ENCODE data around the gene TSPAN18.

TSPAN18 gene

DNA sequence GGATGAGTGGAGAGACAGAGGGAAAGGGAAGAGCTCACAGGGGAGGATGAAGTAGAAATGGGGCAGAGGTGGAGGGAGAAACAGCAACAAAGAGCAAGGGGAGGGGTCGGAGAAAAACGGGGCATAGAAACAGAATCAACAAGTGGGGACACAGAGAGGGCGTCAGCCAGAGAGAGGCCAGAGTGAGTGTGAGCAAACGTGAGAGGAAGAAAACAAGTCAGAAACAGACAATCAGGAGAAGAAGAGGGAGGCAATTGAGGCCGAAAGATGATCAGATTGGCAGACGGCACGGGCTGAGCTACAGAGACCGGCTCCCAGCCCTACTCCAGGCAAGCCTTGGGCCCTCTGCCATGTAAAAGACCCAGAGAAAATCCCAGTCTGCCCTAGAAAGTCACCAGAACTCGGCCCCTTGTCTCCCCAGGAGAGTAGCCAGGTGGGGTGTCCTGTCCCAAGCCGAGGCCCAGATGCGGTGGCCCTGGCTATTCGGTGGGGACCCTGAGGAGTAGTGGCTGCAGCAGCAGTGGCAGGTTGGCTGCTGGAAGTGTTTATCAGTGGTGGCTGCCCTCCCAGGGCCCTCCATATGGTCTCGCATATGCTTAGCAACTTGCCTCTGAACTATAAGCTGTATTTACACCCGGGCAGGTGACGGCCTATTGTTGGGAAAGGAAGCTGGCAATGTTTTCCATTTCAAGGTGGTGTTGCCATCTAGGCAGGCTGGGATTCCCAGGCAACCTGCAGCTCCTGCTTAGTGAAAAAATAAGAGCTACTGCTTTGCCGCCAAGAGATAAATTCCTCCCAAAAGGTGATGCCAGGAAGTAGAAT, 14.8 kb upstream of the TSPAN18 start:
- DNase-seq: no peak

DNA sequence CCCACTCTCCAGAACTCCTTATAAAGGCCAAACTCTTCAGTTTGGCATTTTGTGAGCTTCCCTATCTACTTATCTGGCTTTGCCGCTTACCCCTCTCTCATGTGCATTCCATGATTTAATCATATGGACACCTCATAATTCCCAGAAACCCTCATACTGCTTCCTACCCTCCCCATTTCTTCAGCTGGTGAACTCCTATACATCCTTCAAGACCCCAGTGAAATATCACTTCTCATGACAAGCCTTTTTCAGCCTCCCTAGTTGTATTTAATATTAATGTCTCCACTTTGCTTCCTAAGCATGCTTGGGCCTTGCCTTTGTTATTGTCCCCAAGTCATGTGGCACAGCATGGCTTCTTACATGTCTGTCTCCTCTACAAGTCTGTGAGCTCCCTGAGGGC, 13.7 kb upstream of the TSPAN18 start:
- no peak for DNase-seq

DNA sequence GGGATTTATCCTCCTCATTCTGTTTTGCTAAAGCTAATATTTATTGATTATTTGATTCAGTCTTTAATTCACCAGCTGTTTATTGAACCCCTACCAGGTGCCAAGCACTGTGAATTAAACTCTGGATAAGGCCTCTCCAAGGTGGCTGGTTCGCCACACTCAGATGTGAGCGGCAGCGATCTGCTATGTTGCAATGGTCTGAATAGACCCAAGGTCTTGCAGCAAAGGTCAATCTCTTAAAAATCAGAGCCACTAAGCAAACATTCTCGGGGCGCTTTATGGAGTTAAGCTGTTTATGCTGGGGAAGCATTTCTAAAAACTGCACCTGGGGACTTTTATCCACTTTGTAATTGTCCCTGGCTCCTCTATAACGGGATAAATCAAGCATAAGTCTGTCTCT, 10.5 kb upstream of the TSPAN18 start:
- DNase-seq: no peak

DNA sequence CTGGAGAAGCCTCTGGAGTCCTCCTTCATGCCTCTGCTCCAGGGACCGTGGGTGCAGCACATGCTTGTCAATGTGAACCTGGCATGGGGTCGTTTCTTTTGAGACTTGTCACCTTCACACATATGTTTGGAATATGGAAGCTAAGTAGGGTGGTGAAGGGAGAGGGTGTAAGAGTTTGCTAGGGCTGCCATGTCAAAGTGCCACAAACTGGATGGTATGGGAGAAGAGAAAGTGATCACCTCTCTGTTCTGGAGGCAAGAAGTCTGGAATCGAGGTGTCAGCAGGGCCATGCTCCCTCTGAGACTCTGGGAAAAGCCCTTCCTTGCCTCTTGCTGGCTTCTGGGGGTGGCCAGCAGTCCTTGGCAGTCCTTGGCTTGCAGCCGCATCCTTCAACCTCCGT, 8.7 kb upstream of the TSPAN18 start:
- DNase-seq: no peak

DNA sequence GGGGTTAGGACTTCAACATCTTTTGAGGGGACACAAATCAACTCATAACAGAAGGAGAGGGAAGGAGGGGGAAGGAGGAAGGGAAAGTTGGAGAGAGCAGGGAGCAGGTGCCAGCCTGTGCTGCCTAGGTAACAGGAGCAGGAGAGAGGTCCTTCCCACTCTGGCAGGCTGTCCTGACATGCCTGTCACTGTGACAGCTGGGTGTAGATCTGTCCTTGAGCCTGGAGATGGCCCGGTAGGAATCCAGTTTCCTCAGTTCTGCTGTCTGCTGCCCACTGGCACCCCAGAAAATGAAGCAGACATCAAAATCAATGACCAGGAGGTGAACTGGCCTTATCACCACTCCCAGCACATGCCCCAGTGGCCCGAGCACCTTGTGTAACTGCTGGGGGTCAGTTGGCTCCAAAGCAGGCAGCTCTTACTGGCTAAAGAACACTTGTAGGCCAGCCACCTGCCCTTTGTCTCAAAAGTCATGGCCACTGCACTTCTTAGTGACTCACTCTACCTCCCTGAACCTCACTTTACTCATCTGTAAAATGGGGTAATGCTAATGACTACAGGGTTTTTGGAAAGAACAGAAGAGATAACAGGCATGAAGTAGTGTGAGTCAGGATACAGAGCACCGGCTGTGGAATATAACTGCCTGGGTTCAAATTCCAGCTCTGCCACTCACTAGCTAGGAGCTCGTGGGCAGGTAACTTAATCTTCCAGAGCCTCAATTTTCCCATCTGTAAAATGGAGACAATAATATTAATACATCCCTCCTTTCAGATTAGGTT, 8.0 kb upstream of the TSPAN18 start:
- no peak for DNase-seq

DNA sequence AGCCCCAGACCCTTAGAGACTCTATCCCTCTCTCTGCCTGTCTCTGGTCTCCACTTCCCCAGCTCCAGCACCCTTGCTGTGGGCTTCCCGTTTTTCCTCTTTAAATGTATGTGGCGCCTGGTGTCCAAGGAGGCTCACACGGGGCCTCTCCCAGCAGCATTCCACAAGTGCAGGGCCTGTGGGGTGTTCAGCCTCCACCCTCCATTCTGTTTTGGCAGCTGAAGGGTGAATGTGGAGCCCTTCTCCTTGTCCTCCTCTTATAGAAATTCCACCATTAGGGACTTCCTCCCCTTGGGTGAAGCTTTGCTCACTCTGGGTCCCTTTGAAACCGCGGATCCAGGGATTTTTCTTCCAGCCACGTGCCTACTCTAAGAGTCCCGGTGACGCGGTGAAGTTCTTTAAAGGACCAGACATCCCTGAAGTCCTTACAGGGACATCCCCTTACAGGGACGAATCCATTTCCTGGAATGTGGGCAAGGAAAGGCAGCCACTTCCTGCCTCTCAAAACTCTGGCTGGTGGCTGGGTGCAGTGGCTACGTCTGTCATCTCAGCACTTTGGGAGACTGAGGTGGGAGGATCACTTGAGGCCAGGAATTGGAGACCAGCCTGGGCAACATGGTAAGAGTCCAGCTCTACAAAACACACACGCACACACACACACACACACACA, 1.6 kb upstream of the TSPAN18 start:
- DNase-seq: no peak

DNA sequence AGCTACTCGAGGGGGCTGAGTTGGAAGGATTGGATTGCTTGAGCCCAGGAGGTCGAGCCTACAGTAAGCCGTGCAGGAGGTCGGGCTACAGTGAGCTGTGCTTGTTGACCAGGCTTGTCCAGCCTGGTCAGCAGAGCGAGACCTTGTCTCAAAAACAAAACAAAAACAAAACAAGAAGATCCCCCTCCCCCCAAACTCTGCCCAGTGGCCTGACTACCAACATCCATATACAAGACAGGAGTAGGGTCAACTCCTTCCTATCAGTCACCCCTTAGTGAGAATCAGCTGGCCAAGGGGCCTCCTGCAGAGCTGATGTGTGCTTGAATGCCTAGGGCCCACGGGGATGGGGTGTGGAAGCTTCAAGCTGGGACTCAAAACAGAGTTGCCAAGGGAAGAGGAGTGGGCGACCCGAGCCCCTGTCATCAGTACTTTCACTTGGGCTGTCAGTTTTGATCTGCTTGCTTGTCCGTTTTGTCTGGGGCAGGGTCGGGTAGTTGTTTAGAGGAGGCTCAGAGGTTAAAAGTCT, 942 bp upstream of the TSPAN18 start:
- DNase-seq: no peak

DNA sequence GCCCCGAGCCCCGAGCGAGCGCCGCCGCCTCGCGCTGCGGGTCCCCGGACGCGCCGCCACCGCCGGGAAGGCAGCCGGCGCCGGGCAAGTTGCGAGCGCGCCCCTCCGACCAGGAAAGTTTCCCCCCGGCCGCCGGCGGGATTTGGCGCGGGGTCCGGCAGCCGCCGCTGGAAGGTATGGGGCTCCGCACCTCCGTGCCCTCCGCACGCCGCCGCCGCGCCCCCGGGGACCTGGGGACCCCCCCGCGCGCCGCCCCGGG, 281 bp downstream of the TSPAN18 start:
- DNase-seq: no peak

DNA sequence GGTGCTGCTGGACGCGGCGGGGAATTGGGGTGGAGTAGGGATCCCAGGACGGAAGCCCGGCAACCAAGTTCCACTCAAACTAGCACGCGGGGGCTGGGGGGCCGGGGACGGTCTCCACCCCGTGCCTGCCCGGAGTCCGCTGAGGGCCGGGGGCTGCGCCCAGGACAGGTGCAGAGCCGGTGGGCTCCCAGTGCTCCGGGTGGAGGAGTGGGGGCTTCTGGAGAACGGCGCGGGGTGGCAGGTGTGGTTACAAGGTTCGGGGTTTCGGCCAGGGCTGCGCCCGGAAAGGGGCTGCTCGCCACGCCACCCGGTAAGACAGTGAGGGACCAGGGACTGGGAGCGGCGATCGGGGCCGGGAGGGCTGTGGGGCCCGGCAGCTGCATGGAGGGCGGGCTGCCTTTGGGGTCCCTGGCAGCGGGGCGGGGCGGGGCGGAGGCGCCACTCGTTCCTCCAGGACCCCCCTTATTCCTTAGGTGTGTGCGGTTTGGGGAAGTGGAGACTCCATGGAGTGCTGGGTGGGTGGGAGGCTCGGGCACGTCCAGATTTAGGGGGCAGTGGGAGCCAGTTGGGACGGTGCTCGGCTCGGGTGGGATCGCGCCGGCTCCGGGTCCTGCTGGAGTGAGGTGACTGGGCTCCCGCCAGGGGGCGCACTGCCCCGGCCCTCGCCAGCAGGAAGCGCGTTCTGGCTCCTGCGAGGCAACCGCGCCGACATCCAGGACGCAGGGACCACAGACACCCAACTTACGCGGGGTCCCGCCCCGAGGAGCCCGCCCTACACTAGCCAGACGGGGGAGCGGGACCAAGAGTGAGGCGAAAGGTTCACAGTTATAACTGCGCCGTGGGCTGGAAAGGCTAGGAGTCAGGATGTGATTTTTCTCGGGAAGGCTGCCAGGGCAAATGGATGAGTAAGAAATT, 868 bp downstream of the TSPAN18 start:
- DNase-seq: peak; percentile 80

DNA sequence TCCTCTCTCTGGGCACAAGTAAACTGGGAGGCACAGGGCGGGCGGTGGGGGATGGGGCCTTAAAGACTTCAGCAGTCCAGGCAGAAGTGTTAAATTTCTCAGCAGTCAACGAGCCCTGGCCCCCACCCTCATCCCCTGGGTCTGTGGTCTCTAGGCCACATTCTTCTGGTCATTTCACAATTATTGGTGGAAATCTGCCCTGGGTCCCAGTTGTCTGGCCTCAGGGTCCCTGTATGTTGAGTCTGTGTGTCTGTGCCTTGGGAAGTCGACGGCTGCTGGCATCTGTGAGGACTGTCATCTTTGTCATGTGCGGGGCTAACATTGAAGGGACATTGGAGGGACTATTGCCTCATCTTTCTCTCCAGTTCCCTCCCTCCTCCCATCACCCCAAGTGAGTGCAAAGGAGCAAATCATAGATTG, 1.7 kb downstream of the TSPAN18 start:
- DNase-seq: no peak

DNA sequence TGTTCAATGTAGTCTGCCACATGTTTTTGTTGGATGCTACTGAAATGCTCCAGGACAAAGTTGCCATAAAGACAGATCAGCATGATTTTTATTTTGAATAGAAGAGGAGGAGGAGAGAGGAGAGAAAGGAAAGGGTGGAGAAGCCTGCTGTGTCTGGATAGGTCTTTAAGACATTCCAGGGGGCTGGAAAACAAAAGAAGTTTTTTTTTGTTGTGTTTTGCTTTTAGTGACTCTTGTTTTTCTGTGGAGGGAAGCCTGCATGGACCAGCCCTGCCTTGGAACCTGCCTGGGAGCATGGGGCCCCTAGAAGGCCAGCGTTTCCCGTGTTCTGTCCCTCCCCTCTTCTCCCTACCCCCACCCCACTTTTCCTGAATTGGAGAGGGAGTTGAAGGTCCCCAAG, 2.3 kb downstream of the TSPAN18 start:
- no peak for DNase-seq

DNA sequence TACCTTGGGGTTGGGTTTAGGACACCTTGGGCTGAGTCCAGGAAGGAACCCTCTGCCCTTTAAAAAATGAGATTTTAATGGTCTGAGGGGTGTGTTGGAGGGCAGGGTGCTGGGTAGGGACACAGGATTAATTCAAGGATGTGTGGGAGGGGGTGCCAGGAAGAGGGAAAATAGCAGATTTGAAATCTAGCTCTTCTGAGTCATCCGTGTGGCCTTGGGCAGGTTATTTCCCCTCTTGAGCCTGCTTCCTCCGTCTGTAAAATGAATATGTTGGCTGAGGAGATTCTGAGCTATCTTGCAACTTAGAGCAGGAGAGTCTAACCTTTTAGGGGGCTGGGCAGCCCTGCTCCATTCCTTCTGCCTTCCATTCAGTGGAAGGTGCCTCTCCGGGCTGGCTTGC, 3.0 kb downstream of the TSPAN18 start:
- DNase-seq: no peak

DNA sequence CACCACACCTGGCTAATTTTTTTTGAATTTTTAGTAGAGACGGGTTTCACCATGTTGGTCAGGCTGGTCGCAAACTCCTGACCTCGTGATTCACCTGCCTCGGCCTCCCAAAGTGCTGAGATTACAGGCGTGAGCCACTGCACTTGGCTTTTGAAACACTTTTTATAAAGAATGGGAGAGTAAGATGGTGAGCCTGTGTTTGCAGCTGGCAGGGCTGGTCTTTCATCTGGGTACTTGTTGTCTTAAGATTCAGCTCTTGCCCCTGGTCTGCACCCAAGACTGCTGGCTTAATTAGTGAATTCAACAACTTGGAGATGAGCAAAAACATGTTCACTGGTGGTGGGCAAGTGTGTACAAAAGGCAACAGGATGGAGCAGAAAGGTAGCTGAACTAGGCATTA, 4.0 kb downstream of the TSPAN18 start:
- DNase-seq: no peak

DNA sequence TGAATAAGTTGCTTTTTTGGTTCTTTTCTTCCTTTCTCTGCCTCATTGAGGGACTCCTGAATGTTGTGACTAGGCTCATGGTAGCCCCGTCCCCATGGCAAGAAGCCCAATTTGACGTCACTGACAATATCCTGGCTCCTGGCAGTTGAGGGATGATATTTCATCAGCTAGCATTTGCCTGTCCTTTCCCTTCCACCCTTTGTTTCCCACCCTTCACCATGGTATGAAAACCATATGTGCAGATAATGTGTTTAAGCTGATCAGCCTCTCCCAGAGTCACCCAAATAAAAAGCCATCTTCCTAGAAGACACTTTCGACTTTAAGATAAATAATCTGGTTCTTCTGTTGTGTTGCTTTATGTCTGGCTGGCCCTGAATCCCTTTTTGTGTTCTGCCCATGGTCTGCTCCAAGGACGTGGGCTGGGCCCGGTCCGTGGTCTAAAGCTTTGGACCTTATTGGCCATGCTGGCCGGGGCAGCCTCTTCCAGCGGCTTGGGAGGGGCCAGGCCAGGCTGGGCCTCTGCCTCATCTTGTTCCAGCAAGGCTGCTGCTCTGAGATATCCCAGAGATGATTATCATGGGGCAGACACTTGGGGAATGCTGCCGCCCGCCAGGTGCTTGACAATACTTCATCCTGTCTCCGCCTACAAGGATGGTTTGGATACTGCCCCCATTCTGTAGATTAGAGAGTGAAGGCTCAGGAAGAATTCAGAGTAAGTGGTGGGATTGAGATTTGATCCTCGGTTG, 5.1 kb downstream of the TSPAN18 start:
- no peak for DNase-seq

DNA sequence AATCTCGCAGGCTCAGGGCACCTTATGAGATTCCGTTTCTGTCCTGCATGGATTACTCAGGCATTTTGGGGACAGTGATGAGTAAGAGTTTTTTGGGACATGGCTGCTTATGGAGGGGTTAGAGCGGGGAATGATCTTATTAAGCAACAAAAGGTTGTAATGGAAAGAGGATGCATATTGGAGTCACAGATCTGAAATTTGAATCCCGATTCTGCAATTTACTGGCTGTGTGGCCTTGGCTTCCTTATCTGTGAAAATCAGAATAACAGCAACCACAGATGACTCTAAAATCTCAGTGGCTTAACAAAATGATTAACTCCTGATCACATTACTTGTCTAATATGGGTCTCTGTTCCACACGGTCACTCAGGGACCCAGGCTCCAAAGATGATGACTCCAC, 5.8 kb downstream of the TSPAN18 start:
- DNase-seq: no peak

DNA sequence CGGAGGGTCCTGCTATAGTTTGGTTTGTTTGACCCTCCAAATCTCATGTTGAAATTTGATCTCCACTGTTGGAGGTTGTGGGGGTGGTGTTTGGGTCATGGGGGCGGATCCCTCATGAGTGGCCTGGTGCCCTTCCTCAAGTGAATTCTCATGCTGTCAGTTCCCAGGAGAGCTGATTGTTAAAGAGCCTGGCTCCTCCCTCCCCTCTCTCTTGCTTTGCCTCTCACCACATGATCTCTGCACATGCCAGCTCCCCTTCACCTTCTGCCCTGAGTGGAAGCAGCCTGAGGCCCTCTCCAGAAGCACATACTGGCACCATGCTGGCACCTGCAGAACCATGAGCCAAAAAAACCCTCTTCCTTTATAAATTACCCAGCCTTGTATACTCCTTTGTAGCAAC, 7.1 kb downstream of the TSPAN18 start:
- no peak for DNase-seq

DNA sequence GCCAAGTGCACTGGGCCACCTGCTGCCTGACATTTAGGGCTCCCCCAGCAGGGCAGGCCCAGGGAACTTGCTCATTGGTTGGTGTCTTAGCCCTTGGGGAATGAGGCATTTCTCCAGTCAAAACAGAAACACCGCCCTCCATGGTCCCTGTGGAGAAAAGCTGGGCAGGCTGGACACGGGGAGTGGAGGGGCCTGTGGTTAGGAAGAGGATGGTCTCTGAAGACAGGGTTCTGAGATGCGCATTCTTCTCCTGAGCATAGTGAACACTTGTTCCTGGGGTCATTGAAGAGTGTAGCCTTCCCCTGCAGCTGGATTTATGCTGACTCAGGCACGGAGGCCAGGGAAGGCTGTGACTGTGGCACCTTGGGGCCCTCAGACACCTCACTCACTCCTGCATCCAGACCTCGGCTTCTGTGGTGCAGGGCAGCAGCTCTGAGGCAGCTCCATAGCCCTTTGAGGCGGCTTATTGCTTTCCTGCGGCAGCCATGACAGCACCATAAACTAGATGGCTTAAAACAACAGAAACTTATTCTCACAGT, 8.2 kb downstream of the TSPAN18 start:
- DNase-seq: no peak

DNA sequence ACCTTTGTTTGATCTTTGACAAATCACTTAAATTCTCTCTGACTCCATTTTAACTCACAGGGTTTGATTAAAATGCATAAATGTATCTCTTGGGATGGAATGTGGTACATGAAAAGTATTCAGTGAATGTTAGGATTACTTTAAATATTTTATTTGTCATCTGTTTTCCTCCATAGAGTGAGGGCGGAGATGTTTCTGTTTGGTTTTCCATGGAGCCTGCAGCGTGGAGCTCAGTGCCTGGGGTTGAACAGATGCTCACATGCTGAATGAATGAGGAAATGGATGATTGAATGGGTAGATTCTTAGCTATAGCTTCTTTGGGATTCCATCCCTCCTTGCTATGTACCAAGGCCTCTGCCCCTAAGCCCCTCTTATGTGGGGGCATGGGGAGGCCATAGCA, 10.0 kb downstream of the TSPAN18 start:
- DNase-seq: no peak

DNA sequence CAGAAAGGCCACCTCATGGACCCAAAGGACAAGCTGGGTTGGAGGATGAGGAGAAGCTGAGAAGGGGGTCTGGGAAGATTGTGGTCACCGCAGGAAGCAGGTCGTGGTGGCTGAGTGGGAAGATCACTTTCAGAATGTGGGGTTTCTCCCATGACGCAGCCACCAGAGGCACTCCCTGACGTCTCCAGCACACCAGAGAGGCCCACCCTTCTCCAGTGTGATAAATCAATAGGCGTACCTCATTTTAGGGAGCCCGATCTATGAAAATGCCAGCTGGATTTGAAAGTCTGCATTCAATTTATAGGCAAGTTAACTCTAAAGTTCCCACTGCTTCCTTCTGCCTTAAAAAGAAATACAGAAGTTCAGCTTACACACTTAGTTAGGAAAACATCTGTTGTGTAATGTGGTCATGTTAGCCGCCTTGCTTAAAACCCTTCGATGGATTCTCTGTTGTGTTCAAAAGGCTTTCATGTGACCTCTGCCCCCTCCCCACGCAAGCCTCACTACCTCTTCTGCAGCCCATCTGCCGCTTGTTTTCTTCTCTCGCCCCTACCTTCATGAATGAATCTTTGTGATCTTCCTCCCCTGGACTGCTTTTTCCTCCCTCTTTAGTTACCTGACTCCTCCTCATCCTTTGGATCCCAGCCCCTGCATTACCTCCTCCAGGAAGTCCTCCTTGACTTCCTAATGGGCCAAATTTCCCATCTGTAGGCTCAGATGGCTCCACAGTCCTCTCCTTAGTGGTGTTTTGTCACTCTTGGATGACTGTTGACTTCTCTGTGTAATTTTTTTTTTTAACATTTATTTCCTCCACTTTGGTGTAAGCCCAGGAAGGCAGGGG, 10.7 kb downstream of the TSPAN18 start:
- no peak for DNase-seq

DNA sequence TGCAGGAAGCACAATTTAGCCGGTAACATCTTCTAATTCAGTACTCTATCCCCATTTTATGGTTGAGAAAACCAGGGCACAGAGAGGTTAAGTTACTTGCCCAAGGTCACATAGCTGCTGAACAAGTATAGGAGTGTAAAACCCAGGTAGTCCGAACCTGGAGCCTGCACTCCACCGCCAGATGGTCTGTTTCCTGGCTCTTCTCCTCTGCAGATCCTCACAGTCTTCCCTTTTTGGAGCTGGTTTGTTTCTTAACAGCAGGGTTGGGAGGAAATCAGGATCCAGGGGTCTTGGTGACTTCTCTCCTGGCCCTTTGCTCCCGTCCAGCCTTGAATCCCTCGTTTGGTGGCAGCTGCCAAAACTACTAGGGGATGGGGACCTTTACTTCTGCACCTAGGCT, 12.0 kb downstream of the TSPAN18 start:
- DNase-seq: no peak

DNA sequence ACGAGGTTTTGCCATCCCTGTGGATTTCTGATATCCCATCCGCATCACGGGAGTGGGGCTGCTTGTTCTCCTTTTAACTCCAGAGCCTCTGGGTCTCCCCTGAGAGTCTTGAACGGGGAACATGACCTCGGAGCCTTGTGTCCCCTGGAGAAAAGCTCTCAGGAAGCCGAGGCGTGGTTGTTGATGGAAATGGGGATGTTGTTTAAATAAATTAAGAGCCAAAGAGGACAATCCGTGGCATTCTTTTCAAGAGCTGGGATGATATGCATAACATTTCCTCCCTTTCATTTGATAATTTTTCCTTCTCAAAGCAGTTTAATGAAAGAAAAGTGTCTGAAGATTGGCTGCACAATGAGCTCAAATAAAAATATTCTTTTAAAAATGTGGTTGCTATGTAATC, 14.2 kb downstream of the TSPAN18 start:
- DNase-seq: no peak

Measured in stimulated activated CD4-positive, alpha-beta T cell treated with anti-CD3 and anti-CD28 coated beads, Interleukin-12 subunit alpha, Interleukin-12 subunit beta, amount 100 ng/mL, for 4 hours (primary cell).